Muscle of back (tissue), 11 donors: Measurements from ENCODE around the gene FLYWCH1. TPM values are rescaled to one million over a fixed set of nuclear protein-coding genes. Genes with fewer than 3 reads are reported as not detected.

Experiments used
- DNase-seq, 3 donors: peaks; one replicate each; pipeline versions ENCODE4 v3.0.0 to v3.0.0-alpha.2; 2013
- polyA plus RNA-seq, 10 donors: library from polyadenylated mRNA; unstranded; fragments of 120-200 nt; gene quantifications; one replicate each; pipeline ENCODE4 v1.2.1, GENCODE V29; 2013; ENCODE audit not compliant: insufficient read length in 10 of 10

The FLYWCH1 gene
- polyA plus RNA-seq, 10 donors, result 10.7 to 25.3 (median 17.2) TPM

GRCh38 chr16:2950773-2951172 lies 39.0 kb downstream of the FLYWCH1 start:
- DNase-seq, result no peak

GRCh38 chr16:2952679-2953078 lies 40.9 kb downstream of the FLYWCH1 start:
- DNase-seq, result no peak

- no peak for DNase-seq
Observed at GRCh38 chr16:2953706-2954627, 42.2 kb downstream of the FLYWCH1 start.

GRCh38 chr16:2954656-2955381 lies 43.1 kb downstream of the FLYWCH1 start:
- DNase-seq, result no peak

GRCh38 chr16:2955438-2955778 lies 43.7 kb downstream of the FLYWCH1 start:
- DNase-seq, result no peak

GRCh38 chr16:2955779-2956578 lies 44.2 kb downstream of the FLYWCH1 start:
- no peak for DNase-seq

GRCh38 chr16:2956579-2956956 lies 44.8 kb downstream of the FLYWCH1 start:
- no peak for DNase-seq

GRCh38 chr16:2959206-2959605 lies 47.5 kb downstream of the FLYWCH1 start:
- DNase-seq, result no peak

- DNase-seq, result no peak
Observed at GRCh38 chr16:2960183-2961010, 48.7 kb downstream of the FLYWCH1 start.

GRCh38 chr16:2962334-2963073 lies 50.8 kb downstream of the FLYWCH1 start:
- no peak for DNase-seq

- no peak for DNase-seq
Observed at GRCh38 chr16:2963074-2963722, 51.5 kb downstream of the FLYWCH1 start.

GRCh38 chr16:2963723-2964474 lies 52.2 kb downstream of the FLYWCH1 start, which contains the start of gene KREMEN2:
KREMEN2 (plus strand) TSS chr16:2964275; CDS start chr16:2964521, 246 bp downstream.
- DNase-seq, result no peak

GRCh38 chr16:2964475-2965336 lies 53.0 kb downstream of the FLYWCH1 start:
- DNase-seq, result no peak

GRCh38 chr16:2966043-2966807 lies 54.5 kb downstream of the FLYWCH1 start:
- no peak for DNase-seq

GRCh38 chr16:2966808-2967191 lies 55.1 kb downstream of the FLYWCH1 start:
- no peak for DNase-seq

GRCh38 chr16:2967211-2967631 lies 55.5 kb downstream of the FLYWCH1 start:
- DNase-seq, result no peak

GRCh38 chr16:2967721-2968161 lies 56.0 kb downstream of the FLYWCH1 start:
- DNase-seq, result no peak
